Activated CD4-positive, alpha-beta T cell treated with anti-CD3 and anti-CD28 coated beads, Interleukin-2, amount 50 U/mL, for 4 hours (primary cell): ENCODE data around the gene APBB2.
"Not testable (repeated sequence)": the region's sequence is repeated elsewhere in the genome, so short reads cannot be mapped to it uniquely, and the experiment has no call there.

Experiments
- DNase-seq, 2 experiments: peaks; one replicate each; pipeline ENCODE4 v3.0.0-alpha.2; 2020

Gene APBB2

GRCh38 chr4:41155194-41155830 lies 59.0 kb downstream of the APBB2 start:
- DNase-seq: no peak

DNA sequence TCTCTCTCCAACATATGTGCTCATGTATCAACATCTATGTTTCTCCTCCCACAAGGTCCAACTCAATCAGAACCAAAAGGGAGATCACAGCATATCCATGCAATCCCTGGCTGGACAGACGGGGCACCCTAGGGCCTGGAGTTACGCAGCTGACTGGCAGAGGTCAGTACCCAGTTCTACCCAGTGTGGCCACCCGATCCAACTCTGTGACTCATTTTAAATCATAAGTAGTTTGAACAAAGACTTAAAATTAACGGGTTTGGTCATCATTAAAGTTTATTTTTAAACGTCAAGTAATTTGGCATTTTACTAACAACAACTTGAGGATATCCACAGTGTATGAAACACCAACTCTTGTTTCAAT lies 59.5 kb downstream of the APBB2 start:
- no peak for DNase-seq

DNA sequence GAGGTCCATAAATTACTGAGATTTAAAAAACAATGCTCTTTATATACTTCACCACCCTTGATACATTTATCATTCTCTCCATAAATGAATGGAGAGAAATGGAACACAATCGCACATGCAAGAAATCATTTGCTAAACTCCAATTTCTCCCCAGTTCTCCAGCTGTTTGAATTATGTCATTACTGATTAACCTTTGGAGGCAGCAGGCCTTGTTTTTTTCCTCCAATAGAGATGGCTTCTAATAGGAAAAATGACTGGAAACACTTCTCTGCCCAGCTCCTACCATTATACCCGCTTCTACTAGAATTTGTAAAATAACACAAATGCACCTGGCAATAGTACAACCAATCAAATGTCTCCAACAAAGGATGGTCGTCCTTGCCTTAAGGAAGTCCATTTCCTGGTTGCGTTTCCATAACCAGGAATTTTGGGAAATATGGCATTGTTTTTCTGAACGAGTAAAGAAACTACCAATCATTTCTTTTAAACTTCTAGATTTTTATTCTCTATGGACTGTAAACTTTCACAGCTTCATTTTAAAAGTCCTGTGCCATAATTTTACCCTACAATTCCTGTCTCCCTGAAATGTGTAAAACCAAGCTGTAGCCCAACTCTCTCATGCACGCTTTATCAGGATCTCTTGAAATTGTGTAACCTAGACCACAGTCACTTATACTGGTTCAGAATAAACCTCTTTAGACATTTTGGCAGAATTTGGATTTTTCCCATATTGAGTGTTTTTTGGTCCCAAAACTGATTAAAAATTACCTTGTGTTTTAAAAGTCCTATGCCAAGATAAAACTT lies 60.1 kb downstream of the APBB2 start:
- DNase-seq: no peak

- no peak for DNase-seq
These were observed 63.9 kb downstream of the APBB2 start for GRCh38 chr4:41150401-41150800.

GRCh38 chr4:41149568-41149967 lies 64.8 kb downstream of the APBB2 start:
- not testable (repeated sequence) for DNase-seq

DNA sequence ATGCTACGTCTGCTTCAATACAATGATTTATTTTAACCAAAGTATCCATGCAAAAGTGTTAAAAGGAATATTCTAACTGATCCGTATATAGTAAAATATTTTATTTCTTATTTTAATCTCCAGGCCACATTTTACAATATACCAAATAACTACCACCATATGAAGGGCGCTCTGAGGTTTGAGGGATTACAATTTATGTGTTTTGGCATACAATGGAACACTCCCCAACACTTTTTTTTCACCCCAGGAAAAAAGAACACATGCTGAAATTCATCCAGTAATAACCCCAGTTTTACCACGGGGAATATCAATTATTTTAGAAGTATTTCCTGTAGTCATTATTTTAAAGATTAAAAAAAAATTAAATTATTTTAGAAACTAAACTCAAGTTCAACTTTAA lies 65.4 kb downstream of the APBB2 start:
- no peak for DNase-seq

DNA sequence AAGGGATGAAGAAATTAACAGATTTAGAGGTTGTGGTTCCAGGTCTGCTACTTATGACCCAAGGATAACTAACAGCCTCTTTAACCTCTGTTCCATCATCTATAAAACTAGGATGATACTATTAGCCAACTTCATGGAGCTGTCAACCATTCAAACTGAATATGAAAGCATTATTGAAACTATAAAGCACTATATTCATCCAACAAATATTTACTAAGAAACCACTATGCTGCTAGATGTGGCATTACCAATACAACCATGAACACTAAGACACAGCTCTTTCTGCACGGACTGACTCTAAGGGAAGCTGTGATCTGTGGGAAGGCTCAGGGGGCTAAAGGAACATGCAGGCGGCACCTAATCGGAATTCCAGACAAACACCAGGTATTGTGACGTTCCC lies 66.0 kb downstream of the APBB2 start:
- no peak for DNase-seq

GRCh38 chr4:41147570-41147969 lies 66.8 kb downstream of the APBB2 start:
- not testable (repeated sequence) for DNase-seq

- DNase-seq: no peak
These were observed 67.4 kb downstream of the APBB2 start for GRCh38 chr4:41146716-41147506.

DNA sequence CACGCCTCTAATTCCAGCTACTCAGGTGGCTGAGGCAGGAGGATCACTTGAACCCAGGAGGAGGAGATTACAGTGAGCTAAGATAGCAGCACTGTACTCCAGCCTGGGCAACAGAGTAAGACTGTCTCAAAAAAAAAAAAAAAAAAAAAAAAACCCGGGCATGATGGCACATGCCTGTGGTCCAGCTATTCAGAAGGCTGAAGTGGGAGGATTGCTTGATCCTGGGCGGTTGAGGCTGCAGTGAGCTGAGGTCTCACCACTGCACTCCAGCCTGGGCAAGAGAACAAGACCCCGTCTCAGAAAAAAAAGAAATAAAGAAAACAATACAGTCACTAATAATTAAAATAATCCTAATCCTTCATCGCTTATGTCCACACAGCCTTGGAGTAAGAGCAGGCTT lies 68.1 kb downstream of the APBB2 start:
- no peak for DNase-seq

DNA sequence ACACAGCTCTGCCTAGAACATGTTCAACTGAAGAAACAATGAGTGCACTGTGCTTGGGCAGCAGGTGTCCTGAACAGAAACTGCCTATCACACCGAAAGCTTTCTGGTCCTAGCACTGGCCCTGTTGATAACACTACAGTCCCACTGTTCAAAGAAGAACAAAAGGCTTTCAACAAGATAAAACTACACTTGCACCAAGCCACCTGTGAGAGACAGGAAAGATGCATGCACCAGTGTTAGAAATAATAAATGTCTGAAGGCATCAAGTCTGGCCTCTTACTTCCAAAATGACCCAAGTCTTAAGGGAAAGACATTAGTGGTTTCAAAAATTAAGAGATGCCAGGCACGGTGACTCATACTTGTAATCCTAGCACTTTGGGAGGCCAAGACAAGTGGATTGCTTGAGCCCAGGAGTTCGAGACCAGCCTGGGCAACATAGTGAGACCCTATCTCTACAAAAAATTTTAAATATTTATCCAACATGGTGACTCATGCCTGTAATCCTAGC lies 68.7 kb downstream of the APBB2 start:
- DNase-seq: no peak

- no peak for DNase-seq
These were observed 69.5 kb downstream of the APBB2 start for GRCh38 chr4:41144812-41145211.

DNA sequence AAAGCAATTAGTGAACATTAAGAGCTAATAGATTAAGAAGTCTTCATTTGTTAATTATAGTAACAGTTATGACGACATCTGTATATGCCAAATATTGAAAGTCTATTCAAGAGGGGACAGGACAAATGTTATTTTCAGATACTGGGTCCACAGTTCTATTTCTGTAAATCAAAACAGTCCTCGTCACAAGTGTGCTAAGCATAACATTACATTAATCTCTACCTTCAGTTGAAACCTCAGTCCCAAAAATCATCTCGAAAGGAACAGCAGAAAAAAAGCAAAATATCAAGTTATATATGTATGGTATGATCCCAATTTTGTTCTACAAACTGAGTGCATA lies 70.3 kb downstream of the APBB2 start:
- DNase-seq: no peak

GRCh38 chr4:41143311-41144039 lies 70.9 kb downstream of the APBB2 start:
- no peak for DNase-seq

DNA sequence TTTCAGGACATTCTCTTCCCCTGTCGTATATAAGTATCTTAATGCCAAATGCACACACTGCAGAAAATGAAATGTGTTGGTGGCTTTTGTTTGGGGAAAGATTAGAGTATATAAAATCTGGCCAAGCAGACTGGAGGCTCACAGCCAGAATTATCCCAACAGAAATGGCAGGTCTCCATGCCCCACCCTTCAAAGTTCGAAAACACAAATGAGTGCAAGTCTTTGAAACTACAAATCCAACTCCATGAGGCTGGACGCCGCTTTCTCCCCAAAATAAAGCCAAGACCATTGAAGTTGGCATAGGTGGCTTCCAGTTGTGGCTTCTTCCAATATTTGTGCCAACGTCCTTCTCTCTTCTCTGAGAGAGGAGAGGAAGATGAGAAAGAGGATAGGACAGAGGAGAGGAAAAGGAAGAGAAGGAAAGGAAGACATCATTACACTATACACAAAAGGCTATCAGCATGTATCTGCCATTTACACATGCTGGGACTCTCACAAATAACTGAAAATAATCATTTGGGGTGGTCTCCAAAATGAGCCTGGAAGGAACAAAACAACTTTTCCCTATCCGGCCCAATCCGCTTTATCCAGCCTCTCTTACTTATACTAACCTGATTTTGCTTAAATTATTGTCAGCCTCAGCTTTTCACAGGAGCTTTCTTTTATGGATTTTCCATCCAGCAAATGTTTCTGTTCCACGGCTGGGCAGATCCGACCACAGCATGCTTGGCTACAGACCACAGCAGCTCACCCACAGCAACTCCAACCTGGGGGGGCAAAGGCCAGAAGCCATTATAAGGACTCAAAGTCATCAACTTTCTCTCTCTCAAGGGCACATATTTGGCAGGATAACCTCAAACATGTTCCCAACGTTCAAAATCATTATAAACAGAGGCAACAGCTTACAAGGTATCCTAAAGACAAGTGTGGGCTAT lies 71.7 kb downstream of the APBB2 start:
- no peak for DNase-seq

DNA sequence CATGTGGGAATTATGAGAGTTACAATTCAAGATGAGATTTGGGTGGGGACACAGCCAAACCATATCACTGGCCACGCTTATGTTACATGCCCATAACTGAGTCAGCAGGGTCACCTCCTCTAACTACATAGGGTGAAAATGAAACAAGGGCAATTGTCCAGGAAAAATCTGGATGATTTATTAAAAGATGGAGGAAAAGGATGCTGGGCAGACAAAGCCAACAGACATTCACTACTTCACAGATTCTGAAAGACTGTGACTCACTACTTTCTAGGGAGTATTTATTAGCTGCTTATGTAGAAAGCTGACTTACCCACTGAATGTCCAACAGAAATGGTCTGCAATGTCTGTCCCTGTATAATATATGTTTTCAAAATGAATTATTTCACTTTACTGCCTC lies 72.4 kb downstream of the APBB2 start:
- no peak for DNase-seq

- DNase-seq: no peak
These were observed 73.9 kb downstream of the APBB2 start for GRCh38 chr4:41140410-41140809.

GRCh38 chr4:41137879-41138278 lies 76.5 kb downstream of the APBB2 start:
- DNase-seq: no peak

GRCh38 chr4:41136456-41136855 lies 77.9 kb downstream of the APBB2 start:
- DNase-seq: no peak

- DNase-seq: no peak
These were observed 78.5 kb downstream of the APBB2 start for GRCh38 chr4:41135801-41136200.

DNA sequence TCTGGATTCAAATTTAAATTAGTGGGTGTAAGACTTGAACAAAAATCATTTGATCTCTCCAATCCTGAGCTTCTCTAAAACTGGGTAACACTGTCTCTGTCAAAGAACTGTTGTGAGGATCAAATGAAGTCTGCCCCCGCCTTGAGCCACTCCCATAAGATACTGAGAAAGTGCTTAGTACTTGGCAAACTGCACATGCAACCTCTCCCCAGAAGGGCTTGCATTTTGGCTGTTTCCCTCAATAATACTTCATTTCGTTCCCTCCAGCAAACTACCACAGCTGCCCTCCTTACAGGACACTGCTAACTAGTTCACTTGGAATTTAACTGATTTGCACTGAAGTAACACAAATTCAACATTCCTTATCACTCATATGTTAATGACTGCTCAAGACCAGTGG lies 79.8 kb downstream of the APBB2 start:
- no peak for DNase-seq

GRCh38 chr4:41133454-41134018 lies 80.8 kb downstream of the APBB2 start:
- DNase-seq: no peak
